Lung (tissue), 10 donors: Measurements from ENCODE around the gene FAM156B. TPM values are rescaled to one million over a fixed set of nuclear protein-coding genes. Genes with fewer than 3 reads are reported as not detected.
"Not testable (repeated sequence)": the region's sequence is repeated elsewhere in the genome, so short reads cannot be mapped to it uniquely, and the experiment has no call there.

Experiments
- ATAC-seq: fragments of 200-7000 bp; cut with Tn5 transposase; one replicate; pipeline ENCODE4 v1.9.1; 2020; ENCODE audit warnings: moderate number of reproducible peaks; ENCODE audit not compliant: insufficient read depth, low FRiP score
- DNase-seq, 3 donors: peaks; one replicate each; pipeline ENCODE4 v3.0.0-alpha.2; 2013 to 2017
- H3K27ac ChIP-seq, 2 donors: one replicate each; pipeline ENCODE4 v1.5.1; 2013; ENCODE audit warnings: mild to moderate bottlenecking in 2 of 2, moderate library complexity in 2 of 2, control low read depth in 1 of 2, inconsistent platforms in 1 of 2, low read depth in 1 of 2, low read length in 1 of 2
- H3K27me3 ChIP-seq, 3 donors: one replicate each; pipeline ENCODE4 v1.5.1; 2013; ENCODE audit warnings: low read length in 2 of 3; ENCODE audit not compliant: control insufficient read depth in 3 of 3, insufficient read depth in 3 of 3
- H3K36me3 ChIP-seq, 4 donors: one replicate each; pipeline ENCODE4 v1.5.1; 2013; ENCODE audit warnings: low read length in 4 of 4, mild to moderate bottlenecking in 1 of 4, moderate library complexity in 1 of 4; ENCODE audit not compliant: control insufficient read depth in 4 of 4, insufficient read depth in 4 of 4
- H3K4me1 ChIP-seq, 5 donors: one replicate each; pipeline ENCODE4 v1.5.1; 2013; ENCODE audit warnings: low read length in 5 of 5, mild to moderate bottlenecking in 2 of 5, moderate library complexity in 1 of 5; ENCODE audit not compliant: control insufficient read depth in 5 of 5, insufficient read depth in 5 of 5
- H3K4me3 ChIP-seq: one replicate; pipeline ENCODE4 v1.5.1; 2013; ENCODE audit warnings: mild to moderate bottlenecking, control low read depth, moderate library complexity
- H3K9ac ChIP-seq, 2 donors: one replicate each; pipeline ENCODE4 v1.5.1; 2013; ENCODE audit warnings: low read length in 2 of 2, control low read depth in 1 of 2; ENCODE audit not compliant: insufficient read depth in 1 of 2
- H3K9me3 ChIP-seq, 4 donors: one replicate each; pipeline ENCODE4 v1.5.1; 2013; ENCODE audit warnings: low read length in 3 of 4, mild to moderate bottlenecking in 1 of 4, moderate library complexity in 1 of 4; ENCODE audit not compliant: control insufficient read depth in 4 of 4, insufficient read depth in 3 of 4
- WGBS, 2 donors: extraction: QIAGEN DNeasy Blood & Tissue Kit; methylation state at CpG; one replicate each; pipeline ENCODE4 v1.1.7; 2013; 5-methylcytosine and 5-hydroxymethylcytosine counted together
- polyA plus RNA-seq, 2 donors: library from polyadenylated mRNA; stranded (reverse); fragments of 200-250 nt; gene quantifications; one replicate each; pipeline ENCODE4 v1.2.1, GENCODE V29; 2013
- total RNA-seq, 2 donors: library from RNA; depleted of rRNA in 1 of 2; stranded (reverse); fragments of >200 nt in 1 of 2; gene quantifications; one replicate each; pipeline ENCODE4 v1.2.1, GENCODE V29; 2014 to 2021
- donor health status: Bipolar disorder and iron deficiency.
- donor health status: healthy.
- donor health status: DM: yes; HTN: yes; CAD: no.

FAM156B gene
- total and polyA plus RNA-seq, 4 donors = 17.3 to 34.2 (median 20.5) TPM

- H3K4me3 ChIP-seq, H3K9ac ChIP-seq, ATAC-seq, H3K27ac ChIP-seq, H3K9me3 ChIP-seq, H3K27me3 ChIP-seq, H3K4me1 ChIP-seq, DNase-seq, H3K36me3 ChIP-seq: not testable (repeated sequence)
- no CpG with 5 or more reads among the region's 14 CpGs for WGBS, 2 donors
Measured at GRCh38 chrX:52945838-52946494, 48.8 kb downstream of the FAM156B start.

DNA sequence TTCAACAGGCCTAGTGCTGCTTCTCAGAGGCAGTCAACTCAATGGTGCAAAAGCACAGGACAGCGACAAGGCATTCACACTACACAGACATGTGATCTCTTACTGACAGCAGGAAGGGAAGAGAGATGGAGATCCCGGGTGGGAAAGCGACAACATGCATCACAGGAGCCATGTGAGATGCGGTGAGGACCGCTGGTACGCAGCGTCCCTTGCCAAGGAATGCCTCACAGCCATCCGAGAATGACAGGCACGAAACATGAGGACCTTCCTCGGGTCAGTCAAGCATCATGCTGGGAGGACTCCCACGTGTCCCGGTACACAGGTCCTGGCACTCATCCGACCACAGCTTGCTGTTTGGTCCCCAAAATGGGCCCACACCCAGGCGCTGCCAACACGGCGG lies 50.4 kb downstream of the FAM156B start:
- H3K36me3 ChIP-seq, DNase-seq, H3K27ac ChIP-seq, H3K27me3 ChIP-seq, H3K9ac ChIP-seq, H3K9me3 ChIP-seq, H3K4me3 ChIP-seq, H3K4me1 ChIP-seq, ATAC-seq: not testable (repeated sequence)
- WGBS, 2 donors = no CpG with 5 or more reads among the region's 16 CpGs

DNA sequence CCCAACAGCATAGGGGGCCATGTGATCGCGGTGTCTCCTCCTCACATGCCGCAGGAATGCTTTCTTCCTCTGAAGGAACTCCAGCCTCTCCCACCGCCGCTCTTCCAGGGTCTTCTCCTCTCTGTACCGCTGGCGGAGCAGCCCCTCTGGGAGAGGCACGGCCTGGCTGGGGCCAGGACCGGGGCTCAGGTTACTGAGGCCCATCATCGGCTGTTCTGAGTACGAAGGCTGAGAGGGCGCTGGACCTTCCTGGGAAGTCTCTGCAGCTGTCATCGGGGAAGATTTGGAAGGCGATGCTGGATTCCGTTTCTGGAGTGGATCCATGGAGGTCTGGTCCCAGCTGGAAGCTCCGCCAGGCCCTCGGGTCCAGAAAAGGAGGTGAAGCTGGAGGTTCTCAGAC lies 51.1 kb downstream of the FAM156B start:
- H3K36me3 ChIP-seq, H3K9me3 ChIP-seq, H3K9ac ChIP-seq, H3K4me3 ChIP-seq, H3K27ac ChIP-seq, ATAC-seq, DNase-seq, H3K27me3 ChIP-seq, H3K4me1 ChIP-seq: not testable (repeated sequence)
- WGBS, 2 donors = no CpG with 5 or more reads among the region's 17 CpGs

GRCh38 chrX:52949325-52949724 lies 52.2 kb downstream of the FAM156B start:
- H3K4me1 ChIP-seq, H3K27me3 ChIP-seq, ATAC-seq, H3K27ac ChIP-seq, H3K9ac ChIP-seq, H3K4me3 ChIP-seq, H3K9me3 ChIP-seq, H3K36me3 ChIP-seq, DNase-seq: not testable (repeated sequence)
- WGBS, 2 donors = no CpG with 5 or more reads among the region's 4 CpGs

GRCh38 chrX:52949884-52950283 lies 52.8 kb downstream of the FAM156B start:
- not testable (repeated sequence) for H3K36me3 ChIP-seq, H3K27me3 ChIP-seq, H3K4me1 ChIP-seq, H3K27ac ChIP-seq, H3K4me3 ChIP-seq, ATAC-seq, H3K9ac ChIP-seq, H3K9me3 ChIP-seq, DNase-seq
- no CpG with 5 or more reads among the region's 10 CpGs for WGBS, 2 donors

Other genes starting within 250 kb of the FAM156B start
- gene SSX7, start 242.4 kb upstream of the FAM156B start, total RNA-seq = not detected
- not detected for gene SSX7, start 242.4 kb upstream of the FAM156B start, polyA plus RNA-seq
- not detected for gene SSX2, start 190.2 kb upstream of the FAM156B start, total RNA-seq
- not detected for gene SSX2, start 190.2 kb upstream of the FAM156B start, polyA plus RNA-seq
- not detected for gene SSX2B, start 146.1 kb upstream of the FAM156B start, total RNA-seq
- not detected for gene SSX2B, start 146.1 kb upstream of the FAM156B start, polyA plus RNA-seq
- gene SPANXN5, start 99.9 kb upstream of the FAM156B start, total RNA-seq = not detected
- gene SPANXN5, start 99.9 kb upstream of the FAM156B start, polyA plus RNA-seq = not detected
- gene XAGE5, start 86.0 kb upstream of the FAM156B start, total RNA-seq = not detected
- not detected for gene XAGE5, start 86.0 kb upstream of the FAM156B start, polyA plus RNA-seq
- gene XAGE3, start 29.2 kb upstream of the FAM156B start, total RNA-seq = not detected
- gene XAGE3, start 29.2 kb upstream of the FAM156B start, polyA plus RNA-seq = under 1 TPM in 1 of 2 donors, not detected in 1; 0.14 TPM
- gene FAM156A, start 61.2 kb downstream of the FAM156B start, total RNA-seq = 10 to 100 TPM; 18.9 to 21.4 TPM
- gene FAM156A, start 61.2 kb downstream of the FAM156B start, polyA plus RNA-seq = 10 to 100 TPM; 14.0 to 16.1 TPM
- gene GPR173, start 151.5 kb downstream of the FAM156B start, total RNA-seq = 1 to 10 TPM; 3.1 to 4.6 TPM
- gene GPR173, start 151.5 kb downstream of the FAM156B start, polyA plus RNA-seq = under 1 TPM; 0.94 to 0.96 TPM
- 10 to 100 TPM; 20.8 to 44.0 TPM for gene TSPYL2, start 185.0 kb downstream of the FAM156B start, total RNA-seq
- gene TSPYL2, start 185.0 kb downstream of the FAM156B start, polyA plus RNA-seq = 10 to 100 TPM; 29.5 to 66.2 TPM
- 10 to 100 TPM; 10.7 to 30.5 TPM for gene KANTR, start 196.8 kb downstream of the FAM156B start, total RNA-seq
- 1 to 10 TPM; 1.4 to 8.6 TPM for gene KANTR, start 196.8 kb downstream of the FAM156B start, polyA plus RNA-seq